Esophagus muscularis mucosa (tissue), 4 donors: ENCODE results near the gene COL27A1.

Experiments
- EP300 ChIP-seq: sonication (generic); formaldehyde crosslinking; IDR thresholded peaks from one replicate; pipeline ENCODE4 v1.6.1; 2017; ENCODE audit warnings: antibody characterized with exemption
- POLR2A ChIP-seq: fragments of 450-650 bp; IDR thresholded peaks from one replicate; pipeline ENCODE4 v1.6.1; 2017; ENCODE audit warnings: antibody characterized with exemption, moderate library complexity, mild to moderate bottlenecking, low read depth
- POLR2AphosphoS5 ChIP-seq, 2 donors: sonication (generic); formaldehyde crosslinking; IDR thresholded peaks; one replicate each; pipeline ENCODE4 v1.6.1; 2017; ENCODE audit warnings: antibody characterized with exemption in 2 of 2
- TF ChIP-seq, protein P1 (sequence below), 3 experiments: fragments of 200-600 bp in 2 of 3; fragments of 450-650 bp in 1 of 3; sonication (generic) in 2 of 3; IDR thresholded peaks; one replicate each; pipeline ENCODE4 v1.5.1; 2017 to 2019; ENCODE audit warnings: antibody characterized with exemption in 3 of 3, mild to moderate bottlenecking in 2 of 3, moderate library complexity in 1 of 3

DNA sequence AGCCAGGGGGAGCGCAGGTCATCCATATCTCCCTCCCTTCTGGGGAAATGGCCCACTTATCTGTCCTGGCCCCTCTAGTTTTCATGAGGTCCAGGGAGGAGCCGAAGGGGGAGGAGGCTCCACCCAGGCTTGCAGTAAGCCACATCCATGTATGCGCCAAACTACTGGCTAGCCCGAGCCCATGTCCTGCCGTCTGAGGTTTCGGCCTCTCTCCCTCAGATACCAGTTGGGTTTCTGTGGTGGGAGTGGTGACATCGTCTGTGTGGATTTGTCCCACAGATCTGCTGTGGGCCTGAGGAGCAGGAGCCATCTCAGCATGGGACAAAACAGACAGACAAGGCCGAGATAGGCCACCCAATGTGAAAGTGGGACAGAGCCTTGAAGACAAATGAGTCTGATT lies 89.2 kb downstream of the COL27A1 start:
- TF ChIP-seq POLR2A (no peak), POLR2AphosphoS5 (IDR thresholded peaks at IDR 0.05) (no peak), EP300 (no peak)
- TF ChIP-seq, protein P1, sequence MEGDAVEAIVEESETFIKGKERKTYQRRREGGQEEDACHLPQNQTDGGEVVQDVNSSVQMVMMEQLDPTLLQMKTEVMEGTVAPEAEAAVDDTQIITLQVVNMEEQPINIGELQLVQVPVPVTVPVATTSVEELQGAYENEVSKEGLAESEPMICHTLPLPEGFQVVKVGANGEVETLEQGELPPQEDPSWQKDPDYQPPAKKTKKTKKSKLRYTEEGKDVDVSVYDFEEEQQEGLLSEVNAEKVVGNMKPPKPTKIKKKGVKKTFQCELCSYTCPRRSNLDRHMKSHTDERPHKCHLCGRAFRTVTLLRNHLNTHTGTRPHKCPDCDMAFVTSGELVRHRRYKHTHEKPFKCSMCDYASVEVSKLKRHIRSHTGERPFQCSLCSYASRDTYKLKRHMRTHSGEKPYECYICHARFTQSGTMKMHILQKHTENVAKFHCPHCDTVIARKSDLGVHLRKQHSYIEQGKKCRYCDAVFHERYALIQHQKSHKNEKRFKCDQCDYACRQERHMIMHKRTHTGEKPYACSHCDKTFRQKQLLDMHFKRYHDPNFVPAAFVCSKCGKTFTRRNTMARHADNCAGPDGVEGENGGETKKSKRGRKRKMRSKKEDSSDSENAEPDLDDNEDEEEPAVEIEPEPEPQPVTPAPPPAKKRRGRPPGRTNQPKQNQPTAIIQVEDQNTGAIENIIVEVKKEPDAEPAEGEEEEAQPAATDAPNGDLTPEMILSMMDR (IDR thresholded peaks at IDR 0.05): no peak
